CD14-positive monocyte (primary cell): ENCODE measurements around the gene CHCHD10. TPM values are rescaled to one million over a fixed set of nuclear protein-coding genes. Genes with fewer than 3 reads are reported as not detected.
A peak's percentile ranks its signal among the peaks of the same experiment; 100 is the strongest.

Experiments used
- DNase-seq, 3 donors: peaks; one replicate each; pipeline ENCODE4 v3.0.0-alpha.2; 2011 to 2022
- H2AFZ ChIP-seq: 2 replicates; pipeline ENCODE4 v1.6.0; 2012; ENCODE audit warnings: mild to moderate bottlenecking, low read depth, low read length, inconsistent platforms; ENCODE audit not compliant: insufficient read depth, poor library complexity, severe bottlenecking
- H3K27ac ChIP-seq, 2 donors: 1 replicate in 1 of 2; 2 replicates in 1 of 2; pipeline ENCODE4 v1.5.1; 2012 to 2013; ENCODE audit warnings: low read length in 2 of 2, control low read depth in 1 of 2, inconsistent platforms in 1 of 2, low read depth in 1 of 2, mild to moderate bottlenecking in 1 of 2
- H3K27me3 ChIP-seq, 2 donors: one replicate each; pipeline versions ENCODE4 v1.6.0 to v1.6.1; 2011 to 2013; ENCODE audit warnings: low read length in 2 of 2; ENCODE audit not compliant: control insufficient read depth in 2 of 2, insufficient read depth in 2 of 2
- H3K36me3 ChIP-seq, 2 donors: replicated peaks in 1 of 2; 1 replicate in 1 of 2; 2 replicates in 1 of 2; pipeline versions ENCODE4 v1.5.1 to v1.6.1; 2012 to 2013; ENCODE audit warnings: low read length in 2 of 2, control low read depth in 1 of 2, inconsistent platforms in 1 of 2, mild to moderate bottlenecking in 1 of 2; ENCODE audit not compliant: insufficient read depth in 2 of 2, control insufficient read depth in 1 of 2
- H3K4me1 ChIP-seq, 2 donors: 1 replicate in 1 of 2; 2 replicates in 1 of 2; pipeline versions ENCODE4 v1.5.1 to v1.6.1; 2012 to 2013; ENCODE audit warnings: low read length in 2 of 2, control low read depth in 1 of 2, inconsistent platforms in 1 of 2, mild to moderate bottlenecking in 1 of 2, moderate library complexity in 1 of 2; ENCODE audit not compliant: insufficient read depth in 2 of 2, control insufficient read depth in 1 of 2
- H3K4me2 ChIP-seq: replicated peaks from 2 replicates; pipeline ENCODE3; 2012; ENCODE audit warnings: low read length, moderate library complexity, mild to moderate bottlenecking; ENCODE audit not compliant: poor library complexity, severe bottlenecking; ENCODE audit errors: extremely low read depth
- H3K4me3 ChIP-seq, 3 experiments: fragments of 200-600 bp in 1 of 3; sonication (generic) in 1 of 3; replicated peaks in 1 of 3; 1 replicate in 2 of 3; 2 replicates in 1 of 3; pipeline ENCODE4 v1.5.1; 2011 to 2013; ENCODE audit warnings: low read length in 3 of 3, mild to moderate bottlenecking in 3 of 3, control low read depth in 2 of 3, low read depth in 2 of 3, inconsistent platforms in 1 of 3, moderate library complexity in 1 of 3
- H3K79me2 ChIP-seq: 2 replicates; pipeline ENCODE4 v1.6.0; 2012; ENCODE audit warnings: mild to moderate bottlenecking, control low read depth, inconsistent platforms, low read length, moderate library complexity; ENCODE audit not compliant: insufficient read depth
- H3K9ac ChIP-seq: 2 replicates; pipeline ENCODE4 v1.6.0; 2017; ENCODE audit warnings: low read length, mild to moderate bottlenecking; ENCODE audit not compliant: insufficient read depth, poor library complexity, severe bottlenecking
- H3K9me3 ChIP-seq, 2 donors: replicated peaks in 1 of 2; 1 replicate in 1 of 2; 2 replicates in 1 of 2; pipeline versions ENCODE4 v1.5.1 to v1.6.1; 2012 to 2013; ENCODE audit warnings: low read length in 2 of 2, control low read depth in 1 of 2; ENCODE audit not compliant: control insufficient read depth in 1 of 2, insufficient read depth in 1 of 2
- H4K20me1 ChIP-seq: 2 replicates; pipeline ENCODE4 v1.6.0; 2012; ENCODE audit warnings: mild to moderate bottlenecking, low read length, control low read depth, moderate library complexity; ENCODE audit not compliant: insufficient read depth
- H3K27ac Mint-ChIP-seq, 7 donors: one replicate each; pipeline ENCODE4 v1.8.0; 2020; ENCODE audit warnings: mild to moderate bottlenecking in 7 of 7, mixed read lengths in 7 of 7, moderate library complexity in 6 of 7, inconsistent platforms in 2 of 7
- H3K27me3 Mint-ChIP-seq, 3 donors: one replicate each; pipeline ENCODE4 v1.8.0; 2021 to 2022; ENCODE audit warnings: low read depth in 3 of 3, mild to moderate bottlenecking in 3 of 3, mixed read lengths in 3 of 3, moderate library complexity in 3 of 3, inconsistent platforms in 1 of 3
- H3K36me3 Mint-ChIP-seq, 2 donors: one replicate each; pipeline ENCODE4 v1.8.0; 2020; ENCODE audit warnings: mixed read lengths in 2 of 2, inconsistent platforms in 1 of 2, mild to moderate bottlenecking in 1 of 2
- H3K4me1 Mint-ChIP-seq: one replicate; pipeline ENCODE4 v1.8.0; 2020; ENCODE audit warnings: mild to moderate bottlenecking, mixed read lengths
- H3K4me3 Mint-ChIP-seq, 2 donors: one replicate each; pipeline ENCODE4 v1.8.0; 2020; ENCODE audit warnings: mild to moderate bottlenecking in 2 of 2, mixed read lengths in 2 of 2, moderate library complexity in 1 of 2
- H3K9me3 Mint-ChIP-seq, 7 donors: one replicate each; pipeline ENCODE4 v1.8.0; 2020 to 2022; ENCODE audit warnings: mixed read lengths in 7 of 7, mild to moderate bottlenecking in 6 of 7, moderate library complexity in 6 of 7, inconsistent platforms in 2 of 7
- CTCF ChIP-seq: fragments of 200-600 bp; IDR thresholded peaks from one replicate; pipeline ENCODE4 v1.8.0; 2022; ENCODE audit warnings: antibody characterized with exemption, mild to moderate bottlenecking
- WGBS: methylation state at CpG from one replicate; pipeline ENCODE4 v1.1.5; 2013; ENCODE audit warnings: missing lambda C conversion rate; ENCODE audit not compliant: insufficient coverage; 5-methylcytosine and 5-hydroxymethylcytosine counted together
- intact Hi-C, 2 donors: fragments of 100-400 bp; cut with micrococcal nuclease; formaldehyde crosslinking; loops; one replicate each; pipeline versions ENCODE4 v1.15.0 to v1.15.1; 2023
- polyA minus RNA-seq: library from RNA; depleted of rRNA, polyadenylated mRNA; stranded (reverse); fragments of >200 nt; gene quantifications from 2 replicates; pipeline ENCODE4 v1.2.3, GENCODE V29; 2012
- polyA plus RNA-seq, 3 donors: library from polyadenylated mRNA; depleted of rRNA in 1 of 3; unstranded in 2 of 3; stranded (reverse) in 1 of 3; fragments of 300-500 nt in 2 of 3; fragments of >200 nt in 1 of 3; fragmentation: Illumina TruSeq in 2 of 3; gene quantifications; 1 replicate in 2 of 3; 2 replicates in 1 of 3; pipeline ENCODE4 v1.2.3, GENCODE V29; 2012 to 2021
- total RNA-seq, 12 experiments: library from RNA in 1 of 12; stranded (reverse) in 1 of 12; fragments of 120-200 nt in 1 of 12; gene quantifications; one replicate each; pipeline ENCODE4 v1.2.4 and lab custom pipeline; 2013 to 2026; ENCODE audit warnings: mixed read lengths in 6 of 12, inconsistent platforms in 1 of 12

Gene CHCHD10
- total RNA-seq (2013), result 50.7 TPM
- 10 to 100 TPM; 15.3 to 46.7 (median 26.8) TPM for polyA plus RNA-seq
- polyA minus RNA-seq, result 19.3 and 43.5 TPM in 2 replicates
- 2.2 to 16.5 (median 12.0) reads per million in 11 experiments for total RNA-seq (lab: John Stamatoyannopoulos, UW)

- peaks cover 11 to 13% of the 10 kb centered on the region in 2 donors for H3K36me3 Mint-ChIP-seq
- Histone ChIP-seq H3K9ac (peak within 1 kb of the TSS; percentile 86), H3K4me1 (peaks cover 37 to 53% of the 10 kb centered on the region in 2 donors), H3K27me3 (peaks cover 4 to 10% of the 10 kb centered on the region in 2 donors), H3K9me3 (no peaks in the 10 kb centered on the region), H3K79me2 (peaks cover 10% of the 10 kb centered on the region), H3K36me3 (peaks cover 0 to 15% of the 10 kb centered on the region in 2 donors), H3K27ac (peak within 1 kb of the TSS; percentile 45 to 85), H2AFZ (peak within 1 kb of the TSS; percentile 96), H4K20me1 (no peaks in the 10 kb centered on the region), H3K4me2 (peak within 1 kb of the TSS; percentile 100), H3K4me3 (peak within 1 kb of the TSS; percentile 48 to 92 (median 71))
- peaks cover 0 to 2% (median 0%) of the 10 kb centered on the region in 7 donors for H3K9me3 Mint-ChIP-seq
- H3K4me1 Mint-ChIP-seq, result peaks cover 40% of the 10 kb centered on the region
- H3K27ac Mint-ChIP-seq, result peak within 1 kb of the TSS in 6 of 7 donors; percentile 78 to 94 (median 87)
- TF ChIP-seq CTCF, result peak; percentile 91
- peak within 1 kb of the TSS; percentile 85 to 90 for H3K4me3 Mint-ChIP-seq
- peak; percentile 76 to 83 (median 77) for DNase-seq
- intact Hi-C loops, result loop anchor here (2.0 kb wide), 1 partner anchor 81 kb away; no protein-coding TSS in a partner anchor
- WGBS, result under 1% methylated on average over 48 of the region's 63 CpGs
- H3K27me3 Mint-ChIP-seq, result peaks cover 11 to 15% (median 12%) of the 10 kb centered on the region in 3 donors
These were observed at the start of gene CHCHD10 for GRCh38 chr22:23767673-23768548. TSS of gene CHCHD10 (minus strand) at chr22:23767972. CDS start at chr22:23767874, 98 bp downstream.

GRCh38 chr22:23817146-23817545, 49.4 kb upstream of the CHCHD10 start:
- H3K27ac Mint-ChIP-seq, result peak overlapping the region in 3 of 7 donors; percentile 22 to 63 (median 41)
- no peak for TF ChIP-seq CTCF
- Histone ChIP-seq H3K9me3 (no peaks in the 10 kb centered on the region), H4K20me1 (no peaks in the 10 kb centered on the region), H2AFZ (no peak overlapping the region), H3K79me2 (no peaks in the 10 kb centered on the region), H3K27ac (no peak overlapping the region), H3K27me3 (no peaks in the 10 kb centered on the region), H3K4me2 (no peak overlapping the region), H3K4me3 (no peak overlapping the region), H3K36me3 (peaks cover 45 to 96% of the 10 kb centered on the region in 2 donors), H3K4me1 (peaks cover 4 to 5% of the 10 kb centered on the region in 2 donors), H3K9ac (no peak overlapping the region)
- 99% methylated on average over 6 of the region's 6 CpGs for WGBS
- peaks cover 8% of the 10 kb centered on the region for H3K4me1 Mint-ChIP-seq
- no peak for DNase-seq
- peaks cover 71 to 97% of the 10 kb centered on the region in 2 donors for H3K36me3 Mint-ChIP-seq
- no peaks in the 10 kb centered on the region for H3K27me3 Mint-ChIP-seq
- no peak overlapping the region for H3K4me3 Mint-ChIP-seq
- peaks cover 0 to 2% (median 0%) of the 10 kb centered on the region in 7 donors for H3K9me3 Mint-ChIP-seq
- intact Hi-C loops, result no loop called here
